Stimulated activated naive CD8-positive, alpha-beta T cell treated with anti-CD3 and anti-CD28 coated beads, Interleukin-15, Interleukin-2, amounts not matched to agents 100 U/mL and 50 U/mL, for 24 hours (primary cell): Measurements from ENCODE around the gene CEP120.
"Not testable (repeated sequence)": the region's sequence is repeated elsewhere in the genome, so short reads cannot be mapped to it uniquely, and the experiment has no call there.

Experiments used
- ATAC-seq: fragments of 150-1000 bp; cut with Tn5 transposase; one replicate; pipeline ENCODE4 v1.10.0; 2021
- DNase-seq: peaks from one replicate; pipeline ENCODE4 v3.0.0; 2021

CEP120 gene

GRCh38 chr5:123438902-123439301 is 15.7 kb upstream of the CEP120 start:
- DNase-seq: no peak
- ATAC-seq: peak; percentile 57

DNA sequence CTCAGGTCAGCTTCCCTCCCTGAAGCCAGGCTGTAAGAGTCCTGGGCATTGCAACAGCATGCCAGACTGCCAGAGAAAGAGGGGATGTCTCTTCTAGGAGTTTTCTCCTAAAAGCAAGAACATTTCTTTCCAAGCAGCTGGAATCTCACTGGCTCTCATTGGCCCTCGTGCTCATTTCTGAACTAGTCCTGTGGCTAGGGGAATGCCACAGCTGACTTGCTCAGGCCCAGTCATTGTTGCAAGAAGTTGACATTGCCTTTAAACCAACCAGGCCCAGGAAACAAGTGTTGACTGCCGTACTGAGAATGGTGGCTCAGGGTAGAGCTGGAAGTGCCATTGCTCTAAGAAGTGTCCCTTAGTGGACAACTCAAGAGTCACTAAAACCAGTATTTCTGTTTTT is 15.0 kb upstream of the CEP120 start:
- ATAC-seq: peak; percentile 90
- no peak for DNase-seq

- DNase-seq: no peak
- no peak for ATAC-seq
Observed at GRCh38 chr5:123436201-123436600, 13.0 kb upstream of the CEP120 start.

- DNase-seq (no peak), ATAC-seq (no peak)
Observed at GRCh38 chr5:123434796-123435195, 11.6 kb upstream of the CEP120 start.

GRCh38 chr5:123433596-123433995 is 10.4 kb upstream of the CEP120 start:
- ATAC-seq: no peak
- DNase-seq: no peak

DNA sequence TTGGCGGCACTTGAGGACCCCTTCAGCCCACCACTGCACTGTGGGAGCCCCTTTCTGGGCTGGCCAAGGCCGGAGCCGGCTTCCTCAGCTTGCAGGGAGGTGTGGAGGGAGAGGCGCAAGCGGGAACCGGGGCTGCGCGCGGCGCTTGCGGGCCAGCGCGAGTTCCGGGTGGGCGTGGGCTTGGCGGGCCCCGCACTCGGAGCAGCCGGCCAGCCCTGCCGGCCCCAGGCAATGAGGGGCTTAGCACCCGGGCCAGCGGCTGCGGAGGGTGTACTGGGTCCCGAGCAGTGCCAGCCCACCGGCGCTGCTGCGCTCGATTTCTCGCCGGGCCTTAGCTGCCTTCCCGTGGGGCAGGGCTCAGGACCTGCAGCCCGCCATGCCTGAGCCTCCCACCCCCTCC is 7.2 kb upstream of the CEP120 start:
- not testable (repeated sequence) for DNase-seq, ATAC-seq

DNA sequence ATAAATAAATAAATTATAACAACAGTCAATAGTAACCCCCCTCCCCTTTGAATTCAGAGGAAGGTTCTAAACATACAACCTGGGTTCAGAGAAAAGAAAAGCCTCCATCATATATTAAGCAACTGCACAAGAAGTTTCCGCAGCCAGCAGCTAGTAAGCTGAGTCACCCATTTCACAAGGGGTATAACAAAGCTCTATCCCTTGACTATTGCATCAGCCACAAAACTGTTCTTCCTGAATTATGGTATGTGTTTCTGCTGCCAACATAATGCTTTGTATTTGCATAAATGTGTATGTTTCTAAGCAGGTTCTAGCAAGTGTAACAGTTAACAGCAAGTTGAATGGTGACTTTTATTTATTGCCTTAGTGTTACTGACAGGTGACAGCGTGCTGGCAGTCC is 6.8 kb upstream of the CEP120 start:
- no peak for DNase-seq
- peak; percentile 73 for ATAC-seq

GRCh38 chr5:123429221-123429954 is 6.2 kb upstream of the CEP120 start:
- ATAC-seq: no peak
- DNase-seq: no peak

GRCh38 chr5:123428521-123429220 is 5.5 kb upstream of the CEP120 start:
- no peak for DNase-seq
- ATAC-seq: no peak

GRCh38 chr5:123427281-123427680 is 4.1 kb upstream of the CEP120 start:
- DNase-seq: no peak
- ATAC-seq: no peak

DNA sequence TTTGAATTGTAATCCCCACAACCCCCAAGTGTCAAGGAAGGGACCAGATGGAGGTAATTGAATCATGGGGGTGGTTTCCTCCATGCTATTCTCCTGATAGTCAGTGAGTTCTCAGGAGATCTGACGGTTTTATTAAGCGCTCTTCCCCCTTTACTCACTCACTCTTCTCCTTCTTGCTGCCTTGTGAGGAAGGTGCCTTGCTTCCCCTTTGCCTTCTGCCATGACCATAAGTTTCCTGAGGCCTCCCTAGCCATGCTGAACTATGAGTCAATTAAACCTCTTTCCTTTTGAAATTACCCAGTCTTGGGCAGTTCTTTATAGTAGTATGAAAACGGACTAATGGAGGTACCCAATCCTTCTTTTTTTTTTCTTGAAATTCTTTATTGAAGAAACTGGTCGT is 2.2 kb upstream of the CEP120 start:
- ATAC-seq: no peak
- no peak for DNase-seq

- DNase-seq: no peak
- peak; percentile 2 for ATAC-seq
Observed at GRCh38 chr5:123422433-123423277, 548 bp downstream of the CEP120 start.

DNA sequence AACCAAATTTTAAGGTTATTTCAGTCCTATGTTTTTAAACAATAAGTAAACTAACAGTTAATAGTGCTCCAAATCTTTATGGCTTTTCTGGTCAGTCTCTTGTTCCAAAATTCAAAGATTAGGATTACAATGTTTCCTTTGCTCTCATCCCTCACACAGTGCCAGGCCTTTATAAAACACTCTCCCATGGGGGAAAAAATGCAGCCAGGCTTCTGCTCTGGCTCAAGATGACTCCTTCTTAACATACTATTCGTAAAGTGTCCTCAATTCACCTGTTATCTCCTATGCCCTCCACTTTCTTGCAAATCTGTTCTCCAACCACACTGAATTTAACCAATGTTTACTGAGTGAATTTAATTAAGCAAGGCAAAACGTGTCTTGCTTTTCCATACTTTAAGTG is 1.4 kb downstream of the CEP120 start:
- ATAC-seq: no peak
- no peak for DNase-seq

GRCh38 chr5:123414974-123415373 is 8.2 kb downstream of the CEP120 start:
- ATAC-seq: no peak

GRCh38 chr5:123412206-123412605 is 11.0 kb downstream of the CEP120 start:
- no peak for DNase-seq
- peak; percentile 66 for ATAC-seq

More at GRCh38 chr5:123414974-123415373, 8.2 kb downstream of the CEP120 start:
- DNase-seq: no peak

DNA sequence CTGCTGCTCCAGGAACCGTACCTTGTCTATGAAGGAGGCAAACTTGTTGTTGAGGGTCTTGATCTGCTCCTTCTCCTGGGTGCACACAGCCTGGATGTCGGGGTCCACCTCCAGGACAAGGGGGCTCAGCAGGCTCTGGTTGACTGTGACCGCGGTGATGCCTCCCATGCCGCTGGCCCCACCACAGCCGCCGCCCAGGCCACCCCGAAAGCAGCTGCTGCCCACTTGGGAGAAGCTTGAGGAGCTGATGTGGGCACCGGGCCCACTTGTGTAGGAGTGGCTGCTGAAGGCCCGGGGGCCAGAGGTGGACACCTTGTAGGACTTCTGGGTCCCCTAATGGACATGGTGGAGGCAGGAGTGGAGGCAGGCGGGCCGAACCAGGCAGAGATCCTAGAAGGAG is 21.2 kb downstream of the CEP120 start:
- ATAC-seq, DNase-seq: not testable (repeated sequence)

- no peak for DNase-seq
- no peak for ATAC-seq
Observed at GRCh38 chr5:123401320-123401719, 21.9 kb downstream of the CEP120 start.

DNA sequence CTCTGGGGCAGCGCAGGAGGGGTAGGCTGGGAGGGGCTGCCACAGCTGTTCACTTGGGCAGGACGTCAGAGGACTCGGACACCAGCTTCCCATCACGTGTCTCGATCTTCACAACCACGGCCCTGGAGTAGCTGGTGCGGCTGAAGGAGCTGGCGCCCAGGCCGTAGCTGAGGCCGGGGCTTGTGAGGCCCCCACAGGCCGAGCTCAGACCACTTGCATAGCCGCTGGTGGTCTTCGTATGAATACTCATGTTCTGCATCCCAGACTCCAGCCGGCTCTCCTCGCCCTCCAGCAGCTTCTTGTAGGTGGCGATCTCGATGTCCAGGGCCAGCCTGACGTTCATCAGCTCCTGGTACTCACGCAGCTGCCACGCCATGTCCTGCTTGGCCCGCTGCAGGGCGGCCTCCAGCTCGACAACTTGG is 22.3 kb downstream of the CEP120 start:
- not testable (repeated sequence) for ATAC-seq, DNase-seq

- ATAC-seq (no peak), DNase-seq (no peak)
Observed at GRCh38 chr5:123398058-123398733, 25.0 kb downstream of the CEP120 start.

- no peak for ATAC-seq
Observed at GRCh38 chr5:123397538-123397937, 25.7 kb downstream of the CEP120 start.

GRCh38 chr5:123391009-123391408 is 32.2 kb downstream of the CEP120 start:
- ATAC-seq: no peak
- DNase-seq: no peak

More at GRCh38 chr5:123397538-123397937, 25.7 kb downstream of the CEP120 start:
- no peak for DNase-seq

DNA sequence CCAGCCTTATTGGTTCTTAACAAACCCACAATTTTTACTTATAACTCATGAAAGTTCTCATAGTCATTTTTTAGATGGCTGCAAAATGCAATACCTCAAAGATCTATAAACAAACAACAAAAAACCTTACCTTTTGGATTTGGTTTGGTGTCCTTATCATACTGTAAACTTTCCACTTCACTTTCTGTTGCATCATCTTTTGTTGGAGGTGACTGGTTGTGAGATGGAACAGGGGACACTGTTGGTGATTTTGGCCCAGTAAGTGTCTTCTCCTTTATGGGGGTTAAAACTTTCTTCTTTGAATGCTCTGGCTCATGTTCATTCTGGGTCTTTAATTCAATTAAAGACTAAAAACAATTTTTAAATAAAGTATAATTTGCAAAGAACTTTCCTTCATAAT is 33.4 kb downstream of the CEP120 start:
- ATAC-seq (no peak), DNase-seq (no peak)
